Activated CD4-positive, CD25-positive, alpha-beta regulatory T cell treated with anti-CD3 and anti-CD28 coated beads, Interleukin-2, amount 50 U/mL, for 72 hours (primary cell): ENCODE results near the gene NRXN2.

Experiments used
- DNase-seq: peaks from one replicate; pipeline ENCODE4 v3.0.0; 2021

NRXN2 gene

GRCh38 chr11:64742889-64743590 lies 20.0 kb upstream of the NRXN2 start:
- DNase-seq: peak; percentile 87

GRCh38 chr11:64742087-64742888 lies 19.3 kb upstream of the NRXN2 start:
- no peak for DNase-seq

- DNase-seq: no peak
Measured at GRCh38 chr11:64741375-64742086, 18.5 kb upstream of the NRXN2 start.

- no peak for DNase-seq
Measured at GRCh38 chr11:64739871-64740270, 16.9 kb upstream of the NRXN2 start.

- DNase-seq: no peak
Measured at GRCh38 chr11:64736654-64737053, 13.7 kb upstream of the NRXN2 start.

GRCh38 chr11:64735725-64736259 lies 12.8 kb upstream of the NRXN2 start:
- no peak for DNase-seq

GRCh38 chr11:64734811-64735724 lies 12.1 kb upstream of the NRXN2 start:
- no peak for DNase-seq

- DNase-seq: no peak
Measured at GRCh38 chr11:64731601-64732000, 8.6 kb upstream of the NRXN2 start.

GRCh38 chr11:64729851-64730382 lies 6.9 kb upstream of the NRXN2 start:
- DNase-seq: no peak

GRCh38 chr11:64728757-64729365 lies 5.9 kb upstream of the NRXN2 start:
- no peak for DNase-seq

- DNase-seq: no peak
Measured at GRCh38 chr11:64726867-64727530, 4.0 kb upstream of the NRXN2 start.

- DNase-seq: no peak
Measured at GRCh38 chr11:64726211-64726641, 3.2 kb upstream of the NRXN2 start.

GRCh38 chr11:64724863-64725532 lies 2.0 kb upstream of the NRXN2 start:
- DNase-seq: no peak

GRCh38 chr11:64723907-64724862 lies 1.2 kb upstream of the NRXN2 start:
- DNase-seq: no peak

GRCh38 chr11:64722141-64723065 lies 594 bp downstream of the NRXN2 start:
- no peak for DNase-seq

GRCh38 chr11:64721359-64721699 lies 1.7 kb downstream of the NRXN2 start:
- DNase-seq: no peak

GRCh38 chr11:64720640-64721358 lies 2.2 kb downstream of the NRXN2 start:
- no peak for DNase-seq
